ENCODE measurements around the gene ZNF699.

DNA sequence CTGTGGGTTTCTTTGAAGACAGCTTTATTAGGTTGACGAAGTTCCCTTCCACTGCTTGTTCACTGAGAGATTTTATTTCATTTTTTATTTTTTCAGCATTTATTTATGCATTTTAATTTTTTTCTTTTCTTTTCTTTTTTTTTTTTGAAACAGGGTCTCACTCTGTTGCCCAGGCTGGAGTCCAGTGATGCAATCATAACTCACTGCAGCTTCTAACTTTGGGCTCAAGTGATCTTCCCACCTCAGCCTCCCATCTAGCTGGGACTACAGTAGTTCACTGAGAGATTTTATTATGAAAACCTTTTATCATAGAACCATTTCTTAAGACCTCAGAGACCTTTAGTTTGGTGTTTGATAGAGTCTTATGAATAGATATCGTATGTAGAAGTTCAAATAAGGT lies 42.9 kb upstream of the ZNF699 start:
- no peak for TF ChIP-seq HDGF (IDR thresholded peaks at IDR 0.05)
- no peak for TF ChIP-seq FOXK2 (IDR thresholded peaks at IDR 0.05)
- TF ChIP-seq, protein P1, sequence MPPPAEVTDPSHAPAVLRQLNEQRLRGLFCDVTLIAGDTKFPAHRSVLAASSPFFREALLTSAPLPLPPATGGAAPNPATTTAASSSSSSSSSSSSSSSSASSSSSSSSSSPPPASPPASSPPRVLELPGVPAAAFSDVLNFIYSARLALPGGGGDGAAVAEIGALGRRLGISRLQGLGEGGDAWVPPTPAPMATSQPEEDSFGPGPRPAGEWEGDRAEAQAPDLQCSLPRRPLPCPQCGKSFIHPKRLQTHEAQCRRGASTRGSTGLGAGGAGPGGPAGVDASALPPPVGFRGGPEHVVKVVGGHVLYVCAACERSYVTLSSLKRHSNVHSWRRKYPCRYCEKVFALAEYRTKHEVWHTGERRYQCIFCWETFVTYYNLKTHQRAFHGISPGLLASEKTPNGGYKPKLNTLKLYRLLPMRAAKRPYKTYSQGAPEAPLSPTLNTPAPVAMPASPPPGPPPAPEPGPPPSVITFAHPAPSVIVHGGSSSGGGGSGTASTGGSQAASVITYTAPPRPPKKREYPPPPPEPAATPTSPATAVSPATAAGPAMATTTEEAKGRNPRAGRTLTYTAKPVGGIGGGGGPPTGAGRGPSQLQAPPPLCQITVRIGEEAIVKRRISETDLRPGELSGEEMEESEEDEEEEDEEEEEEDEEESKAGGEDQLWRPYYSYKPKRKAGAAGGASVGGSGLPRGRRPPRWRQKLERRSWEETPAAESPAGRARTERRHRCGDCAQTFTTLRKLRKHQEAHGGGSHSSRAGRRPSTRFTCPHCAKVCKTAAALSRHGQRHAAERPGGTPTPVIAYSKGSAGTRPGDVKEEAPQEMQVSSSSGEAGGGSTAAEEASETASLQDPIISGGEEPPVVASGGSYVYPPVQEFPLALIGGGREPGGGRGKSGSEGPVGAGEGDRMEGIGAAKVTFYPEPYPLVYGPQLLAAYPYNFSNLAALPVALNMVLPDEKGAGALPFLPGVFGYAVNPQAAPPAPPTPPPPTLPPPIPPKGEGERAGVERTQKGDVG (CRISPR knock-in tag; IDR thresholded peaks at IDR 0.05): no peak
- TF ChIP-seq, protein P2, sequence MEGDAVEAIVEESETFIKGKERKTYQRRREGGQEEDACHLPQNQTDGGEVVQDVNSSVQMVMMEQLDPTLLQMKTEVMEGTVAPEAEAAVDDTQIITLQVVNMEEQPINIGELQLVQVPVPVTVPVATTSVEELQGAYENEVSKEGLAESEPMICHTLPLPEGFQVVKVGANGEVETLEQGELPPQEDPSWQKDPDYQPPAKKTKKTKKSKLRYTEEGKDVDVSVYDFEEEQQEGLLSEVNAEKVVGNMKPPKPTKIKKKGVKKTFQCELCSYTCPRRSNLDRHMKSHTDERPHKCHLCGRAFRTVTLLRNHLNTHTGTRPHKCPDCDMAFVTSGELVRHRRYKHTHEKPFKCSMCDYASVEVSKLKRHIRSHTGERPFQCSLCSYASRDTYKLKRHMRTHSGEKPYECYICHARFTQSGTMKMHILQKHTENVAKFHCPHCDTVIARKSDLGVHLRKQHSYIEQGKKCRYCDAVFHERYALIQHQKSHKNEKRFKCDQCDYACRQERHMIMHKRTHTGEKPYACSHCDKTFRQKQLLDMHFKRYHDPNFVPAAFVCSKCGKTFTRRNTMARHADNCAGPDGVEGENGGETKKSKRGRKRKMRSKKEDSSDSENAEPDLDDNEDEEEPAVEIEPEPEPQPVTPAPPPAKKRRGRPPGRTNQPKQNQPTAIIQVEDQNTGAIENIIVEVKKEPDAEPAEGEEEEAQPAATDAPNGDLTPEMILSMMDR (IDR thresholded peaks at IDR 0.05 in 2 of 3, conservative IDR thresholded peaks at IDR 0.05 in 1 of 3; ENCODE audit: control insufficient read depth in 2 of 3, extremely low read depth in 1 of 3, insufficient read depth in 1 of 3, low read depth in 3 of 3, low read length in 3 of 3): no peak
- no peak for TF ChIP-seq EP300 (IDR thresholded peaks at IDR 0.05; ENCODE audit: borderline replicate concordance in 1 of 2, control insufficient read depth in 1 of 2, low read depth in 2 of 2, low read length in 2 of 2)
- no peak for TF ChIP-seq EZH2 (IDR thresholded peaks at IDR 0.05; ENCODE audit: borderline replicate concordance, control insufficient read depth, low read depth, low read length)
- TF ChIP-seq TAF1 (IDR thresholded peaks at IDR 0.05; ENCODE audit: borderline replicate concordance, low read depth, low read length): no peak
- no peak for TF ChIP-seq POLR2AphosphoS5 (IDR thresholded peaks at IDR 0.05; ENCODE audit: low read length)
- TF ChIP-seq, protein P3, sequence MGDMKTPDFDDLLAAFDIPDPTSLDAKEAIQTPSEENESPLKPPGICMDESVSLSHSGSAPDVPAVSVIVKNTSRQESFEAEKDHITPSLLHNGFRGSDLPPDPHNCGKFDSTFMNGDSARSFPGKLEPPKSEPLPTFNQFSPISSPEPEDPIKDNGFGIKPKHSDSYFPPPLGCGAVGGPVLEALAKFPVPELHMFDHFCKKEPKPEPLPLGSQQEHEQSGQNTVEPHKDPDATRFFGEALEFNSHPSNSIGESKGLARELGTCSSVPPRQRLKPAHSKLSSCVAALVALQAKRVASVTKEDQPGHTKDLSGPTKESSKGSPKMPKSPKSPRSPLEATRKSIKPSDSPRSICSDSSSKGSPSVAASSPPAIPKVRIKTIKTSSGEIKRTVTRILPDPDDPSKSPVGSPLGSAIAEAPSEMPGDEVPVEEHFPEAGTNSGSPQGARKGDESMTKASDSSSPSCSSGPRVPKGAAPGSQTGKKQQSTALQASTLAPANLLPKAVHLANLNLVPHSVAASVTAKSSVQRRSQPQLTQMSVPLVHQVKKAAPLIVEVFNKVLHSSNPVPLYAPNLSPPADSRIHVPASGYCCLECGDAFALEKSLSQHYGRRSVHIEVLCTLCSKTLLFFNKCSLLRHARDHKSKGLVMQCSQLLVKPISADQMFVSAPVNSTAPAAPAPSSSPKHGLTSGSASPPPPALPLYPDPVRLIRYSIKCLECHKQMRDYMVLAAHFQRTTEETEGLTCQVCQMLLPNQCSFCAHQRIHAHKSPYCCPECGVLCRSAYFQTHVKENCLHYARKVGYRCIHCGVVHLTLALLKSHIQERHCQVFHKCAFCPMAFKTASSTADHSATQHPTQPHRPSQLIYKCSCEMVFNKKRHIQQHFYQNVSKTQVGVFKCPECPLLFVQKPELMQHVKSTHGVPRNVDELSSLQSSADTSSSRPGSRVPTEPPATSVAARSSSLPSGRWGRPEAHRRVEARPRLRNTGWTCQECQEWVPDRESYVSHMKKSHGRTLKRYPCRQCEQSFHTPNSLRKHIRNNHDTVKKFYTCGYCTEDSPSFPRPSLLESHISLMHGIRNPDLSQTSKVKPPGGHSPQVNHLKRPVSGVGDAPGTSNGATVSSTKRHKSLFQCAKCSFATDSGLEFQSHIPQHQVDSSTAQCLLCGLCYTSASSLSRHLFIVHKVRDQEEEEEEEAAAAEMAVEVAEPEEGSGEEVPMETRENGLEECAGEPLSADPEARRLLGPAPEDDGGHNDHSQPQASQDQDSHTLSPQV (IDR thresholded peaks at IDR 0.05): no peak
- TF ChIP-seq RAD21 (IDR thresholded peaks at IDR 0.05; ENCODE audit: insufficient read depth, low read depth, low read length): no peak
- no peak for TF ChIP-seq BRCA1 (IDR thresholded peaks at IDR 0.05; ENCODE audit: low read depth, low read length)
